Measurements from ENCODE around the gene GRIPAP1.
A peak's percentile ranks its signal among the peaks of the same experiment; 100 is the strongest.

GRIPAP1 gene

GRCh38 chrX:48940404-48940955, 61.6 kb downstream of the GRIPAP1 start:
- TF ChIP-seq, protein P1, sequence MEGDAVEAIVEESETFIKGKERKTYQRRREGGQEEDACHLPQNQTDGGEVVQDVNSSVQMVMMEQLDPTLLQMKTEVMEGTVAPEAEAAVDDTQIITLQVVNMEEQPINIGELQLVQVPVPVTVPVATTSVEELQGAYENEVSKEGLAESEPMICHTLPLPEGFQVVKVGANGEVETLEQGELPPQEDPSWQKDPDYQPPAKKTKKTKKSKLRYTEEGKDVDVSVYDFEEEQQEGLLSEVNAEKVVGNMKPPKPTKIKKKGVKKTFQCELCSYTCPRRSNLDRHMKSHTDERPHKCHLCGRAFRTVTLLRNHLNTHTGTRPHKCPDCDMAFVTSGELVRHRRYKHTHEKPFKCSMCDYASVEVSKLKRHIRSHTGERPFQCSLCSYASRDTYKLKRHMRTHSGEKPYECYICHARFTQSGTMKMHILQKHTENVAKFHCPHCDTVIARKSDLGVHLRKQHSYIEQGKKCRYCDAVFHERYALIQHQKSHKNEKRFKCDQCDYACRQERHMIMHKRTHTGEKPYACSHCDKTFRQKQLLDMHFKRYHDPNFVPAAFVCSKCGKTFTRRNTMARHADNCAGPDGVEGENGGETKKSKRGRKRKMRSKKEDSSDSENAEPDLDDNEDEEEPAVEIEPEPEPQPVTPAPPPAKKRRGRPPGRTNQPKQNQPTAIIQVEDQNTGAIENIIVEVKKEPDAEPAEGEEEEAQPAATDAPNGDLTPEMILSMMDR (IDR thresholded peaks at IDR 0.05; ENCODE audit: unreplicated experiment in 3 of 3) = no peak
- H3K9me3 Mint-ChIP-seq = peaks cover 5% of the 10 kb centered on the region
- H3K27ac Mint-ChIP-seq = no peak overlapping the region
- H3K4me1 Mint-ChIP-seq = peaks cover 7% of the 10 kb centered on the region
- peaks cover 24% of the 10 kb centered on the region for H3K36me3 Mint-ChIP-seq (ENCODE audit: low read depth)
- H3K4me3 Mint-ChIP-seq = no peak overlapping the region
- H3K27me3 Mint-ChIP-seq (ENCODE audit: low read depth) = no peaks in the 10 kb centered on the region

GRCh38 chrX:48939524-48940228, 62.4 kb downstream of the GRIPAP1 start:
- Mint-ChIP-seq H3K4me1 (peaks cover 7% of the 10 kb centered on the region), H3K4me3 (no peak overlapping the region), H3K27me3 (ENCODE audit: low read depth) (no peaks in the 10 kb centered on the region), H3K27ac (no peak overlapping the region), H3K36me3 (ENCODE audit: low read depth) (peaks cover 32% of the 10 kb centered on the region), H3K9me3 (peaks cover 5% of the 10 kb centered on the region)
- TF ChIP-seq, protein P1 (IDR thresholded peaks at IDR 0.05; ENCODE audit: unreplicated experiment in 3 of 3) = no peak

DNA sequence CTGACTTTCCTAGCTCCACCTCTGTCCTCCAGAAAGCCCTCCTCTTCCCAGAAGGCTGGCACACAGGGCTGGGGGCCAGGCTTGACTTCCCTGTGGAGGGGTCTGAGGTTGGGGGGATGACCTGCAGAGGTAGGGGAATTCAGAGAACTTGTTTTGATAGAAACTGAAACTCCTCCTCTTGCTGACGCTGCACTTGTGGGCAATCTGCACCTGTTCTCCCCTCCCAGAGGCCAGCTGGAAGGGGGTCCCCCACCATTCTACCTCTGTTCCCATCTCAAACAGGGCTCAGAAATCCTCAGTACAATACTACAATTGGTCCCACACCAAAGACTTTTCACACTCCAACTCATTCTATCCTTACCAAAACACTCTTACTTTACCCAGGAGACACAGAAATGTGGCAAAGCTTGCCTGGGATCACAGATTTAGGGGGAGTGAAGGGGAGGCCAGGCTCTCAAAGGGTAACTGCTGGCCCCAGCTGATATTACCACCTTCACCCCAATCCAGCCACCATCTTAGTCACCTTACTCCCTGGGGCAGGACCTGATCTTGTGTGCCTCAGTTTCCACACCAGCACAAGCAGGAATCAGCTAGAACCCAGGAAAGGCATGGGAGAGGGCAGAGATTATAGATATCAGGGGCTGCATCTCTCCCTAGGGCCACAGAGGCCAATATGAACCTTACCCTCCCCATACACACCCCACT, 63.2 kb downstream of the GRIPAP1 start:
- Mint-ChIP-seq H3K27ac (peak overlapping the region in 1 of 3 experiments; percentile 2), H3K4me3 (no peak overlapping the region), H3K36me3 (ENCODE audit: low read depth) (peaks cover 40% of the 10 kb centered on the region), H3K27me3 (ENCODE audit: low read depth) (no peaks in the 10 kb centered on the region), H3K9me3 (peaks cover 9% of the 10 kb centered on the region), H3K4me1 (peaks cover 7% of the 10 kb centered on the region)
- TF ChIP-seq, protein P1 (IDR thresholded peaks at IDR 0.05; ENCODE audit: unreplicated experiment in 3 of 3) = no peak

DNA sequence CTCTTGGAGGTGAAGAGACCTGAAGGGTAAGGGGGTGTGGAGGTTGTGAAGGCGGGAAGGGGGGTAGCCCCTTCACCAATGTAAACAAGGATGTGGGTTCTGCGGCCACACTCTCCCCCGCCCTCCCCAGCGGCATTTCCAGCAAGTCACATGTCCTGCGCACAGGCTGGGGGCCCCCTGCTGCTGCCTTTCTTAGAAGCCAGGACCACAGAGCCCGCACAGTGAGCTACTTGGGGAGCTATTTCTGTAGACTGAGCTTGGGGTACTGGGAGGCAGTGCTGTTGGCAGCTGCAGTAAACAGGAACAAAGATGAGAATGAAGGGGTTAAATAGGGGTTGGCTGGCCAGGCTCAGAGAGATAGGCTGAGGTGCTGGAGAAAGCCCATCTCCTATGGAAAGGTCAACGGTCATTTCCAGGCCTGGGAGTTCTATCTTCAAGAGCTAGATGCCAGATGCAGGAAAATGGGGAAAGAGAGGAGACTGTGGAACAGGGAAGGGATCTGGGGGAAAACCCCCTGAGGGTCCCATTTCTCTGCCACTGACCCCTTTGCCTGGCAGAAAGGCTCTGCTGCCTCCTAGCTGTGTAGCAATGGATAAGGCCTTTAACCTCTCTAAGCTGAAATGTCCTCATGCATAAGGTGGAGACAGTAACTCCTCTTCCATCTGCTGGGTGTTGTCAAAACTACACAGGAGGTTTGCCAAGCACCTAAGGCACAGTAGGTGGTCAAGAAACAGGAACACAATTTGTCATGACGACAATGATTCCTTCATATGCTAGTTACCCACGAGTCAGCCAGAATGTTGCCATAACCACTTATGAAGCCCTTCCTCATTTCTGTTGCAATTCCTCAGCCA, 64.8 kb downstream of the GRIPAP1 start:
- no peaks in the 10 kb centered on the region for H3K27me3 Mint-ChIP-seq (ENCODE audit: low read depth)
- TF ChIP-seq, protein P1 (IDR thresholded peaks at IDR 0.05; ENCODE audit: unreplicated experiment in 3 of 3) = no peak
- peaks cover 13% of the 10 kb centered on the region for H3K9me3 Mint-ChIP-seq
- H3K4me1 Mint-ChIP-seq = peaks cover 7% of the 10 kb centered on the region
- no peak overlapping the region for H3K27ac Mint-ChIP-seq
- peaks cover 39% of the 10 kb centered on the region for H3K36me3 Mint-ChIP-seq (ENCODE audit: low read depth)
- no peak overlapping the region for H3K4me3 Mint-ChIP-seq

GRCh38 chrX:48936429-48937053, 65.5 kb downstream of the GRIPAP1 start:
- Mint-ChIP-seq H3K4me1 (peaks cover 7% of the 10 kb centered on the region), H3K9me3 (peaks cover 13% of the 10 kb centered on the region), H3K27ac (no peak overlapping the region), H3K36me3 (ENCODE audit: low read depth) (peaks cover 33% of the 10 kb centered on the region), H3K4me3 (no peak overlapping the region), H3K27me3 (ENCODE audit: low read depth) (no peaks in the 10 kb centered on the region)
- TF ChIP-seq, protein P1 (IDR thresholded peaks at IDR 0.05; ENCODE audit: unreplicated experiment in 3 of 3) = no peak

All from nephron (organoid).